Keratinocyte (primary cell): ENCODE results near the gene ARFGEF3.
A peak's percentile ranks its signal among the peaks of the same experiment; 100 is the strongest.

ENCODE experiments used
- CTCF ChIP-seq, 3 experiments: IDR thresholded peaks in 1 of 3; conservative IDR thresholded peaks in 1 of 3; optimal IDR thresholded peaks in 1 of 3; 2 replicates in 2 of 3; 3 replicates in 1 of 3; pipeline versions ENCODE3 to v1.5.1; 2011; ENCODE audit warnings: low read length in 3 of 3, mild to moderate bottlenecking in 3 of 3, moderate library complexity in 2 of 3, control low read depth in 1 of 3, inconsistent platforms in 1 of 3; ENCODE audit not compliant: insufficient read depth in 2 of 3; ENCODE audit errors: extremely low read depth in 1 of 3
- EZH2 ChIP-seq: IDR thresholded peaks from one replicate; pipeline ENCODE4 v1.6.1; 2012; ENCODE audit warnings: inconsistent platforms, mild to moderate bottlenecking, low read length, moderate library complexity

- TF ChIP-seq CTCF (optimal IDR thresholded peaks at IDR 0.05 in 1 of 3, IDR thresholded peaks at IDR 0.05 in 1 of 3, conservative IDR thresholded peaks at IDR 0.05 in 1 of 3; ENCODE audit: extremely low read depth in 1 of 3, insufficient read depth in 2 of 3, low read length in 3 of 3) (peak in 2 of 3 experiments; percentile 14 to 50), EZH2 (no peak)
Measured at GRCh38 chr6:138307816-138308730, 146.3 kb downstream of the ARFGEF3 start.
